ENCODE results near the gene FGF10.

DNA sequence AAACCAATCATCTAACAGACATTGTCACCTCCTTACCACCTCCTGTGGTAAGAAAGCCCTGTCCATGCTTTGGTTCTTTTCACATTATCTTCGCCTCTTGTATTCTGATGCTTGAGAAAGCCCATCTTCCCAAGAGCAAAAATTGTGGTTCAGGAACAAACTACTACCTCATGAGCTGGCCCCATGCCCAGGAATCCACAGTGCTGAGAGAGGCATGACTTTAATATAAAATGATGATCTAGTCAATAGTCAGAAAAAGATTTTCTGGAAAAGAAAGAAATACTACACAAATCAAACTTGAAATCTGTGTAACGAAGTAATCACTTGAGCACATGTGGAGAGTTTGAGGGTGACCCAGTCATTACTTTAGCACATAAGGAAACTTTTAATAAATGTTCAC is 94.7 kb downstream of the FGF10 start:
- TF ChIP-seq CTCF (IDR thresholded peaks at IDR 0.05) = no peak
- no peak for TF ChIP-seq POLR2A (IDR thresholded peaks at IDR 0.05)
